ENCODE data around the gene PRDX2.
A peak's percentile ranks its signal among the peaks of the same experiment; 100 is the strongest.
"Not testable (repeated sequence)": the region's sequence is repeated elsewhere in the genome, so short reads cannot be mapped to it uniquely, and the experiment has no call there.

PRDX2 gene

DNA sequence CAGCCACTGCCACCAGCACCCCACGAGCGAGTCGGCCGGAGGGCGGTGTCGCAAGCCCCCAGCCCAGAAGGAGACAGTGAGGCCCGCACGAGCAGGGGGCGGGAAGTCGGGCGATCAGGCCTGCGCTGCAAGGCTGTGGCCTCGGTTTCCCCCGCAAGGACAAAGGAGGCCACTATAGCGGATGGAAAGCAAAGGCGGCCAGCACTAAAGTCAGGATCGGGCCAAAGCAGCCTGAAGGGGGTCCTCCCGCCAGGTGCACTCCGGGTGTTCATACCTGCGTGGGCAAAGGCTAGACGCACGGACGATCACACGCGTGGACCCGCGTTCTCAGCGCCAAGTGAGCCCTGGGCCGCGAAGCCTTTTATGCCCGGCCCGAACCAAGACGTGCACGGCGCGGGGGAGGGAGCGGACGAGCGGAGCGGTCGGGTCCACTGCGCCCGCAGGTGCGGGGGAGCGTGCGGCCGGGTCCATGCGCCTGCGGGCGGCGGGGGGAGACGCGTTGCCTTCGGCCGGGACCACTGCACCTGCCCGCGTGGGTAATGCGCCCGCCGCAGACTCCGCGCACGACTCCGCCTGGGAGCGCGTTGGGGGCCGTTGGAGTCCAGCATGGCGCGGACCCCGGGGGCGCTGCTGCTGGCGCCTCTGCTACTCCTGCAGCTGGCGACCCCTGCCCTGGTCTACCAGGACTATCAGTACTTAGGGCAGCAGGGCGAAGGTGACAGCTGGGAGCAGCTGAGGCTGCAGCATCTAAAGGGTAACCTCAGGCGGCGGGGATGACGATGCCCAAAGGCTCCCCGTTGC lies at the start of gene PRDX2, which contains the start of gene THSD8:
Gene PRDX2 (minus strand): TSS at position 335 of the 801 bp plus-strand sequence. CDS start 539 bp downstream, outside the sequence.
Gene THSD8 (plus strand): TSS at position 604 of the 801 bp plus-strand sequence. CDS start 3 bp downstream, at position 607.
- DNase-seq: peak; percentile 90

- DNase-seq: peak; percentile 97
Measured at GRCh38 chr19:12847159-12848139, 45.8 kb upstream of the PRDX2 start.

- not testable (repeated sequence) for DNase-seq
Measured at GRCh38 chr19:12846613-12847012, 45.0 kb upstream of the PRDX2 start.

DNA sequence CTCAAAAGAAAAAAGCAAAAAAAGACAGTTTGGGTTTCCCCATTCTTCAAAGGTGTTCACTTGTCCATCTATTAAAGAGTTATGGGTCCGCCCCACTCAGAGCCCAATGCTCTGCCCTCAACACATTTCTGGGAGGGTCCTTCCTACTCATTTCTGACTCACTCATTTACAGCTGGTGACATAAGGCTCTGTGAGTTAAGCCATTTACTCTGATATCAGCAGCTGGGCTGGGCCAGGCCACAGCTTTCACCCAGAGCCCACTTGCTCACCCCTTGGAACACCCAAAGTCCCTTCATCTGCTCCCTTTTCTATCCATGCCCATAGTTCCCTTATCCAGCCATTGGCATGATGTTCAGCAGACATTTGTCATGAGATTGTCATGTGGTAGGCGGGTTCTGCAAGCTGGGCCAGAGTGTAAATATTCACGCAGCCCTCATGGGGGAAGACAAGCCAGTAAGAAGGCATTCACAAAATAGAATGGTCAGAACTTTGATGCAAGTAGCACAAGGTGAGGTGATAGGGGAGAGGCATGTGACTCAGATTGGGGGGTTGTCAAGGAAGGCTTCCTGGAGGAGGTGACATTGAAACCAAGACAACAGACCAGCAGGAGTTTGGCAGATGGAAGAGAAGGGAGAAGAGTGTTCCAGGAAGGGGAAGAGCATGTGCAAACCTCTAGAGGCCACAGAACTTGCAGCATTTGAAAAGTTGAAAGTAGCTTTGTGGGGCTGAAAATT lies 42.6 kb upstream of the PRDX2 start:
- DNase-seq: no peak

GRCh38 chr19:12843328-12843727 lies 41.7 kb upstream of the PRDX2 start:
- DNase-seq: no peak

DNA sequence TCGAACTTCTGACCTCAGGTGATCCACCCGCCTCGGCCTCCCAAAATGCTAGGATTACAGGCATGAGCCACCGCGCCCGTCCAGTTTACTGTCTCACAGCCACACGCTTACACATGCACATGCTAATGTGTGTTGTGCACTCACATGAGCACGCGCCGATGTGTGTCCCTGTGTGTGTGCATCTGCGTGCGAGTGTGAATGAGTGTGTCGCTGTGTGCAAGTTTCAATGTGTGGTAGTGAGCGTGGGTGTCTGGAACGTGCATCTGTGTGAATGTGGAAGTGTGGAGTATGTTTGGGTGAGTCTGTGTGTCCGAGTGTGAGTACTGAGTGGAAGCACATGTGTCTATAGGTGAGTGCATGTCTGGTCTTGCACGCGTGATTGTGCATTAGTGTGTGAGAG lies 40.9 kb upstream of the PRDX2 start:
- no peak for DNase-seq

DNA sequence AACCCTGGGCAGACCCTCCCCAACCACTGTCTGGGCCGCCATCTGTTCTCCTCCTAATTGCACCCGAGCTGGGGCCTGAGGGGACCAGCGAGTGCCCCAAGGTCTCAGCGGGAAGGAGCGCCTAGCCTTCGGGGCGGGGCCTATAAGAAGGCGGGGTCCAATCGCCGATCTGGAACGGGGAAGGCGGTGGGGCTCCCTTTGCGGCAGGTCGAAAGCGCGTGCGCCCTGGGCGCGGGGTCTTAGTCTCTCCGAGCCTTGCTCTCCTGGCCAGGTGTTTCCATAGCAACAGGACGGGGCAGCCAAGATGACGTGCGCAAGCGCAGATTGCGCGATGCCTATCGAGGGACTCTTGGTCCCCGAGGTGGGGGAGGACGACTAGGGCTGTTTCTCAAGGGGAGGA lies 39.5 kb upstream of the PRDX2 start:
- no peak for DNase-seq

GRCh38 chr19:12840091-12841079 lies 38.8 kb upstream of the PRDX2 start:
- peak; percentile 61 for DNase-seq

DNA sequence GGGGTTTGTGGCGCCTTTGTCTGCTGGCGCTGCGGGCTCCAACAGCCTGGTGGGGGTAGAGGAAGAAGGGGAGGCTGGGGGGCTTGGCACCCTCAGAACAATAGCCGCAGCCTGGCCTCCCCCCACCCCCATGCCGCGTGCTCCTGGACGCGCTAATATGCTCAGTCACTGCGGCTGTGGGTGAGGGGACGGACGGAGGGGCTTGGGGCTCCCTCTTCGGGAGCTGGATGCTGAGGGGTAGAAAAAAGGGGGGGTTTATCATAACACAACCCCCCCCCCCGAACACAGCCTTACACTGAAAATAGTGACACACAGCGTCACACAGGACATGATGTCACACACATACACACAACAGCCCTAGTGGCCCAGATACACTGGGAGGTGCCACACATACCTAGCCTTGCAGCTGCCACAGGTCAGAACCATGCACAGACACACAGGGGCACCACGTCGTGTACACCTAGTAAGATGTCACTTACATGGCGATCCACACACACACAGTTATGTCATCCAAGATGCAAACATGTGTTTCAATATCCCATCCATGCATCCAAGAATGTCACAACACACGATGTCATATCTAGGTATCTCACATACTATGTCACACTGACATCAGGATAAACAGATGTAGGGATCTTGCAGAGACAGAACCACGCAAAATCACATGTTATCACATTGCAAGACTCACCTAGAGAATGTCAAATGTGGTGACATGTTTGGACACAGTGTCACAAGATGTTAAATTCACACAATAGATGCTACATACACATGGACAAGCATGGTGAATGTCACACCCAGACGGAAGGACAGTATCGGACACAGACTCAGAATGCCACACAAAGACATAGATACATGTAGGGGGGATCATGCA lies 37.5 kb upstream of the PRDX2 start:
- no peak for DNase-seq

- DNase-seq: peak; percentile 59
Measured at GRCh38 chr19:12838182-12838885, 36.7 kb upstream of the PRDX2 start, which contains the start of gene MAST1. Gene MAST1 (plus strand): TSS chr19:12838515. CDS start chr19:12838573, 58 bp downstream.

DNA sequence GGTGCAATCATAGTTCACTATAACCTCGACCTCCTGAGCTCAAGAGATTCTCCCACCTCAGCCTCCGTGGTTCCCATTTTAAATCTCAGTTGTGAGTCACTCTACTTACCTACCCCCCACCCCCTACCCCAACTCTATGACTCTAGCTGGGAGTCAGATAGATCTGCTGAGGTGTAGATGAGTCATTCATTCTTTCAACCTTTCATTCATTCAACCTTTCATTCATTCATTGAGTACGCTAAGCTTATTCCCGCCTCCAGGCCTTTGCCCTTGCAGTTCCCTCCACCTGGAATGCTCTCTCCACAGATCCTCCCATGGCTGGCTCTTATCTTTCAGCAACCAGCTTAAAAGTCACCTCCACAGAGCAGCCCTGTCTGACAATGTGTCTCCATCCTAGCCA lies 35.6 kb upstream of the PRDX2 start:
- DNase-seq: no peak

GRCh38 chr19:12836529-12836863 lies 34.9 kb upstream of the PRDX2 start:
- DNase-seq: no peak

DNA sequence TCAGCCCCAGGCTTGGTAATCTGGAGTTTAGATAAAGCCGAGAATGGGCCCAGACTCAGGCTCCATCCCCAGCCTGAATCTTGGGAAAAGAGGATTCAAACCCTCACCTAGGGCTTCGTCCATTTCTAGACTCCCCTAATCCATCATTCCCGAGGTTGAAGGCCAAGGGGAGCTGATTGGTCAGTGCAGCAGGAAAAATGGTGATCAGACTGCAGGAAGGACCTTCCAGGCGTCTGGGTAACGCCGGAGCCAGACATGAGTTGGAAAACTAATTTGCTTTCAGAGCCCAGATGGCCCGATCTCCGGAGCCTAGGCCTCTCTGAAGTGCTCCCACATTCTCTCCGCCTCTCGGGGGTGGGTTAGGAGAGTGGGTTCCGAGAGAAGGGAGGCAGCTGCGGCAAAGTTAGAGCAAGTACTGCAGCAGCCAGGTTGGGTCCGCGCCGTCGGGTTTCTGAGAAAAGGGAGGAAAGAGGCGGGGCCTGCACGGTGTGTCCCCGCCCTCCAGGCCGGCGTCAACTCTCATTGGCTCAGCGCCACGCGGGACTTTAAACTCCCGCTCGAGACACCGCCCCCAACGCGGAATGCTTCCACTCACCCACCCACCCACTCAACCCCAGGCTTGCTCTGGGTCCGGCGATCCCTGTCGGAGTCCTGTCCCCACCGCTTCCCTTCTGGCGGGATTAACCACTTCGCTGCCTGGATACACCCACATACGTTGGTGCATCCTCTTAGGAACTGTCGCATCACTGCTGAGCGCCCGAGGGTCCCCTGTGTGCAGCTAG lies 33.6 kb upstream of the PRDX2 start:
- no peak for DNase-seq

DNA sequence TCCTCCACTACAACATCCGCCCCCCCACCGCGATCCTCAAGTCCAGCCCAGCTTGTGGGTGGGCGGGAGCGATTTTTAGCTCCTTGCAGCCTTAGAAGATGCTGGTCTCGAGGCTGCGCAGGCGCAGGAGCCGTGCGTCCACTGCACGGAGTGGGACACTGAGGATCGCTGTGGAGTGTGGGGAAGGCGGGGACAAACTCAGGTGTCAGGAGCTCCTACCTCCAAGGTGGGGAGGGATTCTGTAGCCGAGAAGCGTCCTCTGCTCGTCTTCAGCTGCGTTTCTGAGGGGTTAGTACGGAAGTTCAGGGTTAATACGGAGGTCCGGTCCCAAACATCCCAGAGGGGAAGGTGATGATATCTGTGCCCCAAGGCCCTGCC lies 33.0 kb upstream of the PRDX2 start, which contains the start of gene RTBDN:
Gene RTBDN (minus strand): TSS at position 14 of the 378 bp plus-strand sequence. CDS start 4,600 bp downstream, outside the sequence.
- no peak for DNase-seq

GRCh38 chr19:12833738-12834565 lies 32.4 kb upstream of the PRDX2 start:
- peak; percentile 49 for DNase-seq

- DNase-seq: no peak
Measured at GRCh38 chr19:12833418-12833737, 31.8 kb upstream of the PRDX2 start.

GRCh38 chr19:12828494-12828893 lies 26.9 kb upstream of the PRDX2 start:
- no peak for DNase-seq
